Thymus (tissue), 11 donors: ENCODE measurements around the gene RETREG1. TPM values are rescaled to one million over a fixed set of nuclear protein-coding genes. Genes with fewer than 3 reads are reported as not detected.

Experiments used
- DNase-seq, 9 donors: peaks; one replicate each; pipeline ENCODE4 v3.0.0-alpha.2; 2013; ENCODE audit warnings: low spot score in 9 of 9, low read depth in 6 of 9, missing footprints in 1 of 9
- H3K27ac ChIP-seq, 2 donors: one replicate each; pipeline ENCODE4 v1.5.1; 2013; ENCODE audit warnings: control low read depth in 1 of 2, low read depth in 1 of 2, low read length in 1 of 2, mild to moderate bottlenecking in 1 of 2, moderate library complexity in 1 of 2
- H3K27me3 ChIP-seq, 2 donors: one replicate each; pipeline ENCODE4 v1.5.1; 2013; ENCODE audit warnings: low read length in 1 of 2; ENCODE audit not compliant: control insufficient read depth in 2 of 2, insufficient read depth in 1 of 2
- H3K36me3 ChIP-seq, 2 donors: one replicate each; pipeline ENCODE4 v1.5.1; 2013; ENCODE audit warnings: low read length in 1 of 2, mild to moderate bottlenecking in 1 of 2, moderate library complexity in 1 of 2; ENCODE audit not compliant: control insufficient read depth in 2 of 2, insufficient read depth in 2 of 2
- H3K4me1 ChIP-seq, 2 donors: one replicate each; pipeline ENCODE4 v1.5.1; 2013; ENCODE audit warnings: low read length in 2 of 2; ENCODE audit not compliant: control insufficient read depth in 2 of 2, insufficient read depth in 2 of 2
- H3K4me3 ChIP-seq, 2 donors: one replicate each; pipeline ENCODE4 v1.5.1; 2013; ENCODE audit warnings: low read length in 2 of 2, control low read depth in 1 of 2, mild to moderate bottlenecking in 1 of 2
- H3K9me3 ChIP-seq, 2 donors: one replicate each; pipeline ENCODE4 v1.5.1; 2013; ENCODE audit warnings: low read length in 1 of 2, mild to moderate bottlenecking in 1 of 2; ENCODE audit not compliant: control insufficient read depth in 2 of 2, insufficient read depth in 1 of 2
- WGBS: extraction: QIAGEN DNeasy Blood & Tissue Kit; methylation state at CpG from one replicate; pipeline ENCODE4 v1.1.7; 2013; 5-methylcytosine and 5-hydroxymethylcytosine counted together
- polyA plus RNA-seq: library from polyadenylated mRNA; stranded (reverse); fragments of 200-250 nt; gene quantifications from one replicate; pipeline ENCODE4 v1.2.3, GENCODE V29; 2013
- total RNA-seq: library from RNA; stranded (reverse); fragments of 120-200 nt; gene quantifications from one replicate; pipeline ENCODE4 v1.2.4, GENCODE V29; 2013
- donor health status: healthy.

RETREG1 gene
- total and polyA plus RNA-seq, 2 donors = 34.1 to 37.7 TPM

GRCh38 chr5:16518606-16519005 is 98.2 kb downstream of the RETREG1 start:
- Histone ChIP-seq H3K4me3 (no peak overlapping the region), H3K27ac (no peak overlapping the region), H3K4me1 (no peaks in the 10 kb centered on the region), H3K9me3 (no peaks in the 10 kb centered on the region), H3K36me3 (no peaks in the 10 kb centered on the region), H3K27me3 (no peaks in the 10 kb centered on the region)
- no peak for DNase-seq
- 98% methylated on average over 2 of the region's 2 CpGs for WGBS

- Histone ChIP-seq H3K36me3 (no peaks in the 10 kb centered on the region), H3K4me3 (no peak overlapping the region), H3K4me1 (no peaks in the 10 kb centered on the region), H3K27ac (no peak overlapping the region), H3K9me3 (no peaks in the 10 kb centered on the region), H3K27me3 (no peaks in the 10 kb centered on the region)
- WGBS = 85% methylated on average over 4 of the region's 4 CpGs
- DNase-seq = no peak
These were observed 101.3 kb downstream of the RETREG1 start for GRCh38 chr5:16515532-16515931.

GRCh38 chr5:16510098-16510497 is 106.7 kb downstream of the RETREG1 start:
- no peaks in the 10 kb centered on the region for H3K4me1 ChIP-seq
- no peak overlapping the region for H3K27ac ChIP-seq
- H3K4me3 ChIP-seq = no peak overlapping the region
- WGBS = 91% methylated on average over 3 of the region's 3 CpGs
- DNase-seq = no peak
- peaks cover 0 to 5% of the 10 kb centered on the region in 2 donors for H3K27me3 ChIP-seq
- H3K36me3 ChIP-seq = peaks cover 0 to 6% of the 10 kb centered on the region in 2 donors
- H3K9me3 ChIP-seq = no peaks in the 10 kb centered on the region

- Histone ChIP-seq H3K4me3 (no peak overlapping the region), H3K36me3 (peaks cover 0 to 6% of the 10 kb centered on the region in 2 donors), H3K27ac (peak overlapping the region; percentile 37 to 46), H3K27me3 (peaks cover 0 to 5% of the 10 kb centered on the region in 2 donors), H3K4me1 (no peaks in the 10 kb centered on the region), H3K9me3 (no peaks in the 10 kb centered on the region)
- WGBS = 86% methylated on average over 15 of the region's 15 CpGs
- DNase-seq = no peak
These were observed 107.9 kb downstream of the RETREG1 start for GRCh38 chr5:16508730-16509531.

- Histone ChIP-seq H3K27ac (no peak overlapping the region), H3K27me3 (peaks cover 0 to 5% of the 10 kb centered on the region in 2 donors), H3K4me3 (no peak overlapping the region), H3K9me3 (no peaks in the 10 kb centered on the region), H3K4me1 (no peaks in the 10 kb centered on the region), H3K36me3 (peaks cover 0 to 6% of the 10 kb centered on the region in 2 donors)
- no peak for DNase-seq
These were observed 109.1 kb downstream of the RETREG1 start for GRCh38 chr5:16507716-16508115.

- Histone ChIP-seq H3K9me3 (no peaks in the 10 kb centered on the region), H3K36me3 (peaks cover 0 to 6% of the 10 kb centered on the region in 2 donors), H3K27ac (no peak overlapping the region), H3K27me3 (peaks cover 0 to 5% of the 10 kb centered on the region in 2 donors), H3K4me1 (no peaks in the 10 kb centered on the region), H3K4me3 (no peak overlapping the region)
- WGBS = 98% methylated on average over 6 of the region's 6 CpGs
- DNase-seq = no peak
These were observed 110.9 kb downstream of the RETREG1 start for GRCh38 chr5:16505904-16506303.

GRCh38 chr5:16505140-16505891 is 111.5 kb downstream of the RETREG1 start:
- Histone ChIP-seq H3K27ac (no peak overlapping the region), H3K9me3 (no peaks in the 10 kb centered on the region), H3K4me3 (no peak overlapping the region), H3K27me3 (peaks cover 0 to 5% of the 10 kb centered on the region in 2 donors), H3K4me1 (no peaks in the 10 kb centered on the region), H3K36me3 (peaks cover 0 to 6% of the 10 kb centered on the region in 2 donors)
- 91% methylated on average over 17 of the region's 17 CpGs for WGBS
- DNase-seq = no peak

- DNase-seq = no peak
- Histone ChIP-seq H3K36me3 (peaks cover 0 to 6% of the 10 kb centered on the region in 2 donors), H3K4me3 (no peak overlapping the region), H3K4me1 (no peaks in the 10 kb centered on the region), H3K27ac (no peak overlapping the region), H3K27me3 (peaks cover 0 to 5% of the 10 kb centered on the region in 2 donors), H3K9me3 (no peaks in the 10 kb centered on the region)
- 97% methylated on average over 10 of the region's 10 CpGs for WGBS
These were observed 112.2 kb downstream of the RETREG1 start for GRCh38 chr5:16504571-16504970.

- no peak for DNase-seq
- Histone ChIP-seq H3K4me3 (no peak overlapping the region), H3K27ac (no peak overlapping the region), H3K36me3 (peaks cover 0 to 6% of the 10 kb centered on the region in 2 donors), H3K4me1 (no peaks in the 10 kb centered on the region), H3K9me3 (no peaks in the 10 kb centered on the region), H3K27me3 (no peaks in the 10 kb centered on the region)
- WGBS = 98% methylated on average over 3 of the region's 3 CpGs
These were observed 113.9 kb downstream of the RETREG1 start for GRCh38 chr5:16502866-16503265.
